NOMO-1 (cell line): ENCODE data around the gene ELMO1.

Experiments
- DNase-seq, 2 experiments: peaks; one replicate each; lab custom pipeline; 2025; ENCODE audit not compliant: unreplicated experiment in 2 of 2; lab: John Stamatoyannopoulos, UW

The ELMO1 gene

DNA sequence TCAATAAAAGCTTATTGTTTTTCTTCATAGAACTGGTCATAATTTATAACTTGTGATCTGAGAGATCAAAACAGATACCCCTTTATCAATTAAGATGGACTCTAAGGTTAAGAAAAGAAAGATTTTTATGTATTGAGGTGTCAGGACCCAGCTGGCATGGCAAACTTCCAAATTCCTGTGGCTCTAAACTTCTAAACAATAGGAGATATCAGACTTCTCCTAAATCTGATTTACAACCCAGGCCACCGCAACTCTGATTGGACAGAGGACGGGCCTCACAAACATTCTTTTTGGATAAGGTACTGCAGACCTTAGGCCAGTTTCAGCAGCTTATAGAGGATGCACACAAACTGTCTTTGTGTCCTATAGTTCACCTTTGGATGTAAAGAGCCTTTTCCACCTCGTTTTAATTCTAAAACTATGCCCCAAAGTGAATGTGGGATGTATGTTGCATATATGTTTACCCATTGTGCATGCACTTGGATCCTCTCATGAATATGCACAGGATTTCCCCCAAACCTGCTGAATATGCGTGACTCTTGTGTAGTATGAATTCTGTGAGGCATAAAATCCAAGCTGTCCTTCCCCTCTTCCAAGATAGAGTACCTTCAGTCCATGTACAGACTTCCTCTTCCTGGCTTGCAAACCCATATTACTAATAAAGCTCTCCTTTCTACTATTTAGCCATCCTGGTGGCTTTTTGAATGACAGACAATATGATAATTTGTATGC lies 69.0 kb downstream of the ELMO1 start:
- DNase-seq: no peak

DNA sequence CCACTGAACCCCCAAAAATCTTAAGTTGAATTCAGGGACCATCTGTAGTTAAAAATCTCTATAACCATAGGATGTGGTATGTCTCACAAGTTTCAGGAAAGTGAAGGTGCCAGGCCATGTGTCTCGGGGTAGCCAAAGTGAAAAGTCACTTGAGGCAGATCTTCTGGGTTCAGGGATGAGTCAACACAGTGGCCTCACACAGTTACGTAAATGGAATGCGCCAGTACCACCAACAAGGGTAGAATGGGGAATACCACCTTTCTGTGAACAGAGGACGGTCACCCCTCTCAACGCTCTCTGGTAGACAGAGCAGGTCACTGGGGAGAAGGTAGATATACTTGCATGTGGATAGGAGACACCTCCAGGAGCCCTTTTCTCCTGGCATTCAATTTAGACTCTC lies 71.4 kb downstream of the ELMO1 start:
- DNase-seq: no peak

DNA sequence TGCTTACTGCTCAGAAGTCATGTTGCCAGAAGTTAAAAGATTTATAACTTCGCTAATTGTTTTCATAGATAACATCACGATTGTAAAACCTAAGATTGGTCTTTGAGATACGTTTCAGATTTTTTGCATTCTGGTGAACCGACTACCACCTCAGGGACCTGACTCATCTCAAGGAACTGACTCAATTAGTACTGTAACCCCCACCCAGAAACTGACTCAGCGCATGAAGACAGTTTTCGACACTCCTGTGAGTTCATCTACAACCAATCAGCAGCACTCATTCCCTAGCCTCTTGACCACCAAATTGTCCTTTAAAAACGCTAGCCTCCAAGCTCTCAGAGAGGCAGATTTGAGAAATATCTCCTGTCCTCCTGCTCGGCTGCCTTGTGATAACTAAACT lies 72.3 kb downstream of the ELMO1 start:
- DNase-seq: no peak

DNA sequence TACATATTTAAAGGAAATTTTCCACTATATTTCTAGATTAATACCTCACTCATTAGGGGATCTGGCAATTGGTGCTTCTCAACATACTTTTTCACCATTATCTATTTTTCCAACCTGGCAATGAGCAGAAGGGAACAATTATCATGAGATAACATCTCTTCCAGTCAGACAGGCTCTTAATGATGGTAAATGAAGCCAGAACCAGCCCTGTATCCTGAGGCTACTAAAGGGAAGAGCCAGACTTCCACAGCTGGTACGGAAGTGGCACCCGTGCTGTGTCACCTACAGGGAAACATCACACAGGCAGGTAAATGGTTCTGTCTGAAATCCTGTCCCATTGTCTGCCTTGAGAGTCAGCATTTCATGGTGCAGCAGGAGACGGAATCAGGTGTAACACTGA lies 75.9 kb downstream of the ELMO1 start:
- DNase-seq: no peak

DNA sequence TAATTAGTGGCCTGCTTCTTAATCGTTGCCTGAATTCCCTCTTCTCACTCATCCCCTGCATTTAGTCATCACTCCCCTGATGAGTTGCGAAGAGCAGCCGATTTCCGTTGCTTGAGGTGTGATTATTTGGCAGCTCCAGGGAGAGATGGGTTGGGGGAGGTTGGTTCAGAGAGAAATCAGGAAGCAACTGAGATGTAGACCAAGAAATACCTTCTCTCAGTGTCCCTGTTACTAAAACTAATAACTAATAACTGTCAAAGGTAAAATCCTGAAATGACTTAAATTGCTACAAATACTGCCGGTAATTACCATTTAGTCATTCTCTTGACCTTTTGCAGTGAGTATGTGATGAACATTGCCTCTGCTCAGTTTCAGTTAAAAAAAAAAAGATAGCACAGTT lies 76.9 kb downstream of the ELMO1 start:
- DNase-seq: no peak

DNA sequence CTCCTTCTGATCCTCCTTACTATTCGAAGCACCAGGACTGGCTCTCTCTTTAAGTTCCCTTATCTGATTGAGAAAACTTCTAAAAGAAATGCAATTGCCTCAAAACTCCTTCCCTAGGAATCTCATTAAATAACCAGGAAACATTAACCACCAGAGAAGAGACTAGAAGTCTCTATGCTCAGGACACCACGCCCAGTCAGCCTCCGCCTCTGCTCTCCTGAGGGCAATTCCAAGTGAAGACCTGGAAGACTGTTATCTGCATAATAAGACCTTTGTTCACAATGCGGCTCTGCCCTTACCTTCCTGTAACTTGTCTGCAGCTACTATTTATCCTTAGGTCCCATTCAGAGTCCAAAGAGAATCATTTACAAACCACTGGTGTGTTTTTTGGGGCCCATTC lies 78.8 kb downstream of the ELMO1 start:
- no peak for DNase-seq

DNA sequence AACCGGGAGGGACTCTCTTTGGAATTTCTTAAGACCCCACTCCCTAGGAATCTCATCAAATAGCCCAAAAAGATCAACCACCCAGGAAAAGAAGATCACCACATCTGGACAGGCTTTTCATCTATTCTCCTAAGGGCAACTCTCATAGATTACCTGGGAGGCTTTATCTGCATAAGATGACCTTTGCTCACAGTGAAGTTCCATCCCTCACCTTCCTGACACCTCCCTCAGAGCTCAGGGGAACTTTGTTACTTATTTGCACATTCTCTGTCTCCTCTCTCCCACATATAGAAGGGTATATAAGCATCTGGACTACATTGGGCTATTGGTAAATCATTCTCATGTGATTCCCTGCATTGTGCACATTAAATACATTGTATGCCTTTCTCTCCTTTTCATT lies 80.1 kb downstream of the ELMO1 start:
- no peak for DNase-seq

DNA sequence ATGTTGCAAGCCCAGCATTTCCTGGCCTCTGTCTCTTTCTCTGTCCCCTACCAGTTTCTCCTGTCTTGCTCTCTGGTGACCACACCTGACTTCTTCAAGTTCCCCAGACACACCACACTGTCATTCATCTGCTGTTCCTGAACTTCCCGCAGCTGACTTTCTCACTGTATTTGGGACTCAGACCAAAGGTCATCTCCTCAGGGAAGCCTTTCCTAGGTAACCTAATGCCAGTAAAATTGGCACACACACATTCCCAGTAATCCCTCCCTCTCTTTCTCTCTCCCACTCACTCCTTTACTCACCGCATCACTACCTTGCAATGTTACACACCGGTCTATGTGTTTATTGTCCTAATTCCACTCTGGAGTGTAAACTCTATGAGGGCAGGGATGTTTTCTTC lies 81.7 kb downstream of the ELMO1 start:
- no peak for DNase-seq

DNA sequence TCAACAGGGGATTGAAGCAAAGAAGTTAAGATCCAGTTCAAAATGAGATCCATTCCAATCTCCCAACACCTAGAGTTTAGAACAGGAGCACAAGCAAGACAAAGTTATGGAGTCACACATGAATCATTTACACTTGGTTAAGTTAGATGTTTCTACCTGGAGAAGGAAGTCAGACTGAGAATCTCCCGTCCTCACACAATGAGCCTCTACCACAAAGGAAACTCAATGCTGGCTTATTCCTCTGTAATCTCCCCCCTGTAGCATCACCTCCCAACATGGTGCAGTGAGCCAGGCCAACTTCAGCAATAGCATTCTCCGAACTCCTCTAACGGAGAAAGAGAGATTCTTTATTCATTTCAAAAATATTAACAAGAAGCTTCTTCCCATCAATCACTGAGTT lies 82.2 kb downstream of the ELMO1 start:
- no peak for DNase-seq

DNA sequence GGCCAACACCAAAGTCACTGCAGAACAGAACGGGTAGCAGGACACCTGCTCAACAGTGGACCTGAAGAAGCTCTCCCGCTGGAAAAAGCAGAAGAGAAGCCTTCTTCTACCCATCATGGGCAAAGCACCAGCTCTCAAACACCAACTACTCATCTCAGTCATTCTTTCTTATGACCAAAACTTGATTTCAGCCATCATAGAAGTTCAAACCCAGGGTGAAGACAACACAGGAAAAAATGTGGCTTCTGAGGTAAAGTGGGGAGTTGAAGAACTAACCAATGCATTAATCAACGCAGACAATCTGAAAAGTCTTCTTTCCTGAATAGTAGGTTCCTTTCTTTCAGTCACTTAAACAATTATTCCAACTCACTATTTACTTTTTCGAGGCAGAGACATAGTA lies 83.3 kb downstream of the ELMO1 start:
- DNase-seq: no peak

DNA sequence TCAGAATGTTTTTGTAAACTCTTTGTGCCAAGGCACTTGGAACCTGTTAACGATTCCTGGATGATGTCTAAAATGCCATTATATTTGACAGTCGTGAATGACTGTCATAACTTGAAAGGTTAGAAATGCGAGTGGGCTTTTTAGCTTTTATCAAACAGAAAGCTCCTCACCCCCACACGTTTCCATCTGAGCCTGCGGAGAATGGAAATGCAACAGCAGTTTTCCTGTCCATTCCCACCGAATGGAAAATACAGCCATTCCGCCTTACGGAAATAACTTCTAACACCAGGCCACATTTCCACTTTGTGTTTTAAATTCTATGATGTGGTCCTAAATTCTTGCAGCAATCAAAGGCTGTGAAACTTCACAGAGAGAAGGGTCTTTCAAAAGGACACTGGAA lies 83.8 kb downstream of the ELMO1 start:
- DNase-seq: no peak

DNA sequence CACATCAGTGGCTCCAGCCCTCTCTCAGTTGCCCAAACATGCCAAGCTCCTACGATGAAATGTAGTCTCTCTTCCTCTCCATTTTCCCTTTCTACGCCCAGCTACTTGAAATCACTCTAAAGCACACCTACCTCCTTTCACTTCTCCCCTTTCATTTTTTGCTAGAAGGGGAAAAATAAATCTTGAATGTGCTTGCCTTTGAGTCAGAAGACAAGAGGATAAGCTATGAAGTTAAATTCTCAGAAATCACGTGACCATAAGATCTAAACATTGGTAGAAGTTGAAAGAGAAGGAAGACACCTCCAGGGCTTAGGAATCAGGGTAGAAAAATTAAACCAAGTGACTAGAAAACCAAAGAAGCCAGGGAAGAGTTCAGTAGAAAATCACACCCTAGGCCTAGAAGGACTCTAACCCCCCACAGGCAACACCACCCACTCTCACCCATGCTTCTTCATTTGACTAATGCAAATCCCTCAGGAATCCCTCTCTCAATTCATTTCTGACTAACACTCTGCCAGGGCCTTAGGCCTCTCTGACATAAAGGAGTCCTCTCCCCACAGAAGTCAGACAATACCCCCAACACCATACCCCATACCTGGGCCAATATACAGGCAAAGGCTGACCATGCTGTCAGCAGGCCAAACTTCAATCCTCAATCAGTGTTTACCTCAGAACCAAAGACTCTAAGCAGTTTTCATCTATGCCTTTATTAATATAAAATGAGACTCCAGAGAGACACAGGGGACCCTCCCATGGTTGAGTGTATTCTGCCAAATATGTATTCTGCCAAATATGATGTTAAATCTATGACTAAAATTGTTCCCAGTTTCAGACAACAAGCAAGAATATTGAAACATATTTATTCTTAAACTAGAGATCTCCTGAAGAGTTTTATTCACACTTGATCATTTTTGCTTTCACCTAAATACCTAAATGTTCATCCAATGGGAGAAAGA lies 84.8 kb downstream of the ELMO1 start:
- DNase-seq: no peak

DNA sequence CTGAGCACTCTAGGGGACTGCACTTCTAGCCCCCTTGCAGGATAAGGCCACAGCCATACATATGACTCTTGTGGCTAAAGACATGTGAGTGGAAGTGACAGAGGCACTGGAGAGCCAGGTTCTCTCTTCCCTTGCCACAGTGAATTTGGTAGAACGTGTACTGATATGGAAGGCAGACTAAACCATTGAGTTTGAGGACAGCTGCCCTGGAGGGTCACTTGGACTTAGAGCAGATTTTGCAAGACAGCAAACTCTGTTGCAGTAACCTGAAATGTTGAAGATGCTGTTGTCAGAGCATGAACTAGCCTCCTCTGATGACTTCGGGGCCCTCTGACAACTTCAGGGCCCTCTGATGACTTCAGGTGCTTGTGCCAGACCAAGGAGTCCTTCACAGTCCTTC lies 85.9 kb downstream of the ELMO1 start:
- no peak for DNase-seq

DNA sequence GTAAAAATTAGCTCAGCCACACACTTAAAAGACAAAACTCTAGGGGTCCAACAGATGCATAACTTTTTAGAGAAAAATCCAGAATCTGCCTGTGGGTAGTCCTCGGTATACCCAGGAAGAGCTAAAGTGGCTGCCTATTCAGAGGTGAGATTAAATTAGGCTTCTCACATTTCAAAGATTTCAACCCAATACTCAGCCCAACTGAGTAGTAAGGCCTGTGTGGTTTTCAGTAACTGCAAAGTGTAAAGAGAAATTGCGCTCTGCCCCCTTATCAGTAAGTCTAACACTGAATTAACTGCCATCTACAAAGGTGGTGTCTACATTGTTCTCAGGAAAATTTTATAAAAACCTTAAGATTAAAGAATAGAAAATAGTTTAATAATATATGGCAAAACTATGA lies 88.2 kb downstream of the ELMO1 start:
- no peak for DNase-seq

DNA sequence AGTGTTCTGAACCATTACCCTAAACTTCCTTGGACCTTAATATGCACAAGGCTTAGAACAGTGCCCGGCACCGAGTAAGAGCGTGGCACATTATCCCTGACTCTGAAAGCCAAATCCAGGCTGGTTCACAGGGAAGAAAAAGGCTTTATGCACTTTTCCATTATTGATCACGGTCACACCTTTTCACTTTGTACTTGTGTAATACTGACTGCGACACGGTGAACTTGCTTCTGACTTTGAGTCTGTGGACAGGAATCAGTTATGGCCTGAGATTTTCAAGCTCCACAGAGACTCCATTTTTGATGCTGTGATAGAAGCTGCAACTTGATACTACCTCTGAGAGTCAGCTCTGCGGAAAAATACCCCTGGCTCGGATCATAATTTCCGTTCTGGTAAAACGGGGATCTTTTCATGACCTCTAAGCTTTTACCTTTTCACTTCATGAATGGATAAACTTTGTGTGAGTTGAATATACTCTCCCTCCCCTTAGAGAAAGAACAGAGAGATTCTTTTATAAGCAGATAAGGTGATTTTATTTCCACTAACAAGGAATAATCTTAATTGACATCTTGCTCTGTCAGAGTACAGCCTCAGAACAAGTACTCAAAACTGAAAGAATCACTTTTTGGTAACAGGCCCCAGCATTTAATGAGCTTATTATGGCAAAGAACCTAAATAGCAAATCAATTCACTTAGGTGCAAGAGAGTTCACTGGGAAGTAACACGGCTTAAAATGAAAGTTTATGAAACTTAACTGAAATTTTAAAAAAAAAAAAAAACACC lies 88.8 kb downstream of the ELMO1 start:
- no peak for DNase-seq

DNA sequence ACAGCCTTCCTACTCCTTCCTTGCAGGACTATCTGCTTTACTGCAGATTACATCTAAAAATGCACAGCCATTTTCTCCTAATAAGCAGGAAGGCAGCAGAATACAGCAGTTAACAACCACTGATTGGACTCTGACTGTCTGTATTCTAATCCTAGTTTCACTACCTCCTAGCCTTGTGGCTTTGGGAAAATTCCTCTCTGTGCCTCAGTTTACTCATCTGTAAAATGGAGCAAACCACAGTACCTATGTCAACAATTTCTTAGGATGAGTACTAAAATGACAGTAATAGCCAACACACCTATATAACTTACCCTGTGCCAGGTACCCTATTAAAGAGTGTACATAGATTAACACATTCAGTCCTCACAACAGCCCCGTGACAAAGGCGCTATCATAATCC lies 89.5 kb downstream of the ELMO1 start:
- no peak for DNase-seq

DNA sequence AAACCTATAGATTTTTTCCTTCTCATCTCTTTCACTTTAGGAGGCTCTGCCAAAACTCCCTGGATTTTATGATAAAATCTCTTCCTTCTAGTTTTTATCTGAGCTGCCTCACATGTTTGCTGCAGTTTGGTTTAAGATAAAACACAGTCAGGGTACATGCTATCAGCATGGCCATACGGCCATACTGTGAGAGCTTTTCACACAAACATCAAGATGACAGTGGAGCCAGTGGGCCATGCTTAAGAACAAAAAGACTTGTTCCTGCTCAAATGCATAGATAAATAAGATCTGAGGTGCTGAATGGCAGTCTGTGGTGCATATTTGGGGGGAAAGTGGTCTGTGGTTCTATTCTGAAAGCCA lies 91.0 kb downstream of the ELMO1 start:
- DNase-seq: no peak

DNA sequence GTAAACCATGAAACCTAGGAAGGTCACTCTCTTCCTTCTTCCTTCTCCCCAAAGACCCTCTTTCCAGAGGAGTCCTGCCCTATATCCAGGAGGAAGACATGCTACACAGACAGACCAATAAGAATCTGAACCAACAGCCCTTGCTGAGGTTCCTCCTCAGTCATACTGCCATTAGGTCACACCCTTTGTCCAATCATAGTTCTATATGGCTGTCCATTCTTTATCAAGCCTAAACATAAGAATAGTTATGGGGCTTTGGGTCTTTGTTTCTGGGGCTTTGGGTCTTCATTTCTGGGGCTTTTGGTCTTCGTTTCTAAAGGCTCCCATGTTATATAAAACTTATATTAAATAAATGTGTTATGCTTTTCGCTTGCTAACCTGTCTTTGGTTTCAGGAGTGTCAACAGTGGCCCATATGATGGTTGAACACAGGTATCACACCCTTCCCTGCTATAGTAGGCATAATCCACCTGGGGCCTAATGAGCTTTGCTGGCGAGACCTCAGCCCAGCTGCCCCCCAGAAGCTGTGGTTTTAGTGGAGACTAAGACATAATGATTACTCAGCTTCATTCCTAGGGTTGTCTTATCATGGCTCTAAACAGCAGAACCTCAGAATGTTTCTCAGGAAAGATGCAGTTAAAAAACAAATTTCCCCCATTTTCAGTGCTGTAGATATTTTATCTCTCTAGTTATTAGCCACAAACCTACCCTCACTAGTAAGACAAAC lies 91.6 kb downstream of the ELMO1 start:
- DNase-seq: no peak

DNA sequence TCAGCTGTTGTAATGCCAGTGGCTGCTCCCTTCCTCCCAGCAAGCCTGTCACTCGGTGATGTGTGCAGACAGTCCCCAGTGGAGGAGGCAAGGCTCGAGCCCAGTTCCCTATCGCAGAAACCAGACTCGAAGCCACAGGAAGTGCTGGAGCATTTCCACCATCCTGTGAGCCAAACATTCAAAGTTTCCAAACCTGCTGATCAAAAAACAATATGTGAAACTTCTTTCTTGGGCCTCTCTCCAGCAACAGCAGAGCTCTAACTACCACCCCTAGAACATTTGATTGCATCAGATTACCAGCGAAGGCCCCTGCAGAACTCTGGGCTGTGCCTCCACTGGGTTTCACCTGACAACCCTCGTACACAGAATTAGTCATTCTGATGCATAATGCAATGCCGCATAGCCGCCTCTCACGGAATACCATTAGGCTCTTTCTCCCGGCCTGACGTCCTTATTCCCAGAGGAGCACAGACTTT lies 94.0 kb downstream of the ELMO1 start:
- peak; percentile 93 to 94 for DNase-seq

DNA sequence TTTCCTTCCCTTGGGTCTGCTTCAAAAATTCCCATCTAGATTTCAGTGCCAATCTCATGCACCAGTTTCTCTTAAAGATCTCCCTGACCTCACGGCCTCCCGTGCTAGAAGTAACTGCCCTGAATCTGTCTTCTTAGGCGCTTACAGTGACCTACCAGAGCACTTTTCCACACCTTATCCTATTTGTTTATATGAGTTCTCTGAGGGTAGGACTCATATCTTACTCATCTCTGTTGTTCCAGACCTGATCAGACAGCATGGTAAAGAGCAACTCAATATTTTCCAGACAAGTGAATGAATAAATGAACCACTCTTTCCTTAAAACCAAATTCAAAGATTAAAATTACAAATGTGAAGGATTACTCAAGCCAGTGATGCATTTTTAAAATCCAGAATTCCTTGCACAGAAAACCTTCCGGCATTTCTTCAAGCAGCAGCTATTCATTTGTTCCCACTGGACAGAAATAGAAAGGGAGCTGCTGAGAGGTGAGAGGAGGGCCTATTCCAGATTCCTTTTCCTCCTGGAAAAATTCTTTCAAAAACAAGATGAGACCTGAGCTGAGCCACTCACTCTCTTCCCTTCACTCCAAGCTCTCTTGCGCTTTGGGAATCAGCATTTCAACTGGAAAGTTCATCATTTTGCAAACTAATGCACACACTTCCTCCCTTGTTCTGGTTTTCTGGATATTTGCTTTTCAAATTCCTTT lies 94.6 kb downstream of the ELMO1 start:
- DNase-seq: no peak
